ENCODE results near the gene C5orf46.

- TF ChIP-seq CTCF (IDR thresholded peaks at IDR 0.05) = no peak
- TF ChIP-seq ZFX (IDR thresholded peaks at IDR 0.05; ENCODE audit: borderline replicate concordance) = no peak
Observed at GRCh38 chr5:147901599-147902039, 4.7 kb downstream of the C5orf46 start.
